Measurements from ENCODE around the gene CXCR2.
"Not testable (repeated sequence)": the region's sequence is repeated elsewhere in the genome, so short reads cannot be mapped to it uniquely, and the experiment has no call there.

CXCR2 gene

DNA sequence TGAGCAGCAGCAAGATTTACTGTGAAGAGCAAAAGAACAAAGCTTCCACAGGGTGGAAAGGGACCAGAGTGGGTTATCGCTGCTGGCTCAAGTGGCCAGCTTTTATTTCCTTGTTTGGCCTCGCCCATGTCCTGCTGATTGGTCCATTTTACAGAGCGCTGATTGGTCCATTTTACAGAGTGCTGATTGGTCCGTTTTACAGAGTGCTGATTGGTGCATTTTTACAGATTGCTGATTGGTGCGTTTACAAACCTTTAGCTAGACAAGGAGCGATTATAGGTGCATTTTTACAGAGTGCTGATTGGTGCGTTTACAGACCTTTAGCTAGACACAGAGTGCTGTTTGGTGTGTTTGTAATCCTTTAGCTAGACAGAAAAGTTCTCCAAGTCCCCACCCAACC, 17.0 kb upstream of the CXCR2 start:
- not testable (repeated sequence) for H2AFZ ChIP-seq (ENCODE audit: low read depth, low read length); H3K36me3 ChIP-seq (ENCODE audit: insufficient read depth, low read length); H3K4me3 ChIP-seq (ENCODE audit: low read length); H3K27me3 ChIP-seq (ENCODE audit: insufficient read depth, low read length); H3K4me1 ChIP-seq (ENCODE audit: insufficient read depth, low read length); H3K9me3 ChIP-seq (ENCODE audit: low read length)

- not testable (repeated sequence) for H3K4me1 ChIP-seq (ENCODE audit: insufficient read depth, low read length); H3K4me3 ChIP-seq (ENCODE audit: low read length); H2AFZ ChIP-seq (ENCODE audit: low read depth, low read length); H3K36me3 ChIP-seq (ENCODE audit: insufficient read depth, low read length); H3K27me3 ChIP-seq (ENCODE audit: insufficient read depth, low read length); H3K9me3 ChIP-seq (ENCODE audit: low read length)
Observed at GRCh38 chr2:218121789-218122188, 4.0 kb upstream of the CXCR2 start.

DNA sequence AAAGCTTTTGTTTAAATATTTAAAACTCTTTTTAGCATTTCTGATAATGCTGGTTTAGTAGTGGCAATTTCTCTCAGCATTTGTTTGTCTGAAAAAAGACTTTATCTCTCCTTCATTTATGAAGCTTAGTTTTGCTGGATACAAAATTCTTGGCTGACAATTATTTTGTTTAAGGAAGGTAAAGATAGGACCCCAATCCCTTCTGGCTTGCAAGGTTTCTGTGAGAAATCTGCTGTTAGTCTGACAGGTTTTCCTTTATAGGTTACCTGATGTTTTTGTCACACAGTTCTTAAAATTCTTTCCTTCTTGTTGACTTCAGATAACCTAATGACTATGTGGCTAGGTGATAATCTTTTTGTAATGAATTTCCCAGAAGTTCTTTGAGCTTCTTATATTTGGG, 3.5 kb upstream of the CXCR2 start:
- H3K9me3 ChIP-seq (ENCODE audit: low read length); H3K4me1 ChIP-seq (ENCODE audit: insufficient read depth, low read length); H3K36me3 ChIP-seq (ENCODE audit: insufficient read depth, low read length); H3K4me3 ChIP-seq (ENCODE audit: low read length); H3K27me3 ChIP-seq (ENCODE audit: insufficient read depth, low read length); H2AFZ ChIP-seq (ENCODE audit: low read depth, low read length): not testable (repeated sequence)

GRCh38 chr2:218123986-218124385, 1.8 kb upstream of the CXCR2 start:
- Histone ChIP-seq H3K4me1 (ENCODE audit: insufficient read depth, low read length) (no peaks in the 10 kb centered on the region), H2AFZ (ENCODE audit: low read depth, low read length) (no peak overlapping the region), H3K9me3 (ENCODE audit: low read length) (no peaks in the 10 kb centered on the region)

DNA sequence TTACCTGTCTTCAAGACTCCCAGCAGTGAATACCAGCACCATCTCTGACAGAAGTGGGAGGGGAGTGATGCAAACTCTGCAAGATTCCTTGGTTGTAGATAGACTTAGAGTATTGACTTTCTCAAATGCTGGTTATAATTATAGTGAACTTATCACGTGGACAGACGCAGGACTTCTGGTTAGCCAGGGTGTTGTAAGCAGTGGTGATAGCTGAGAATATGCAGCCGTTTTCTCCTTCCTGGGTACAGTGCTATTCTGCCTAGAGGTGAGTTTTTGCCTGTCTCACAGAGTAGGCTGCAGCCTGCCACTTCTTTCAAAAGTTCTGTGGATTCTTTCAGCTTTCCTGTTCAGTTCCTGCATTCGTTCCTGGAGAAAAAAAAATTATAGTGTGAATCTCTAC, 733 bp upstream of the CXCR2 start:
- no peak overlapping the region for H2AFZ ChIP-seq (ENCODE audit: low read depth, low read length)
- no peaks in the 10 kb centered on the region for H3K36me3 ChIP-seq (ENCODE audit: insufficient read depth, low read length)
- no peaks in the 10 kb centered on the region for H3K9me3 ChIP-seq (ENCODE audit: low read length)
- no peaks in the 10 kb centered on the region for H3K27me3 ChIP-seq (ENCODE audit: insufficient read depth, low read length)
- no peak overlapping the region for H3K4me3 ChIP-seq (ENCODE audit: low read length)
- no peaks in the 10 kb centered on the region for H3K4me1 ChIP-seq (ENCODE audit: insufficient read depth, low read length)

More at GRCh38 chr2:218123986-218124385, 1.8 kb upstream of the CXCR2 start:
- Histone ChIP-seq H3K36me3 (ENCODE audit: insufficient read depth, low read length) (no peaks in the 10 kb centered on the region), H3K4me3 (ENCODE audit: low read length) (no peak overlapping the region), H3K27me3 (ENCODE audit: insufficient read depth, low read length) (no peaks in the 10 kb centered on the region)

DNA sequence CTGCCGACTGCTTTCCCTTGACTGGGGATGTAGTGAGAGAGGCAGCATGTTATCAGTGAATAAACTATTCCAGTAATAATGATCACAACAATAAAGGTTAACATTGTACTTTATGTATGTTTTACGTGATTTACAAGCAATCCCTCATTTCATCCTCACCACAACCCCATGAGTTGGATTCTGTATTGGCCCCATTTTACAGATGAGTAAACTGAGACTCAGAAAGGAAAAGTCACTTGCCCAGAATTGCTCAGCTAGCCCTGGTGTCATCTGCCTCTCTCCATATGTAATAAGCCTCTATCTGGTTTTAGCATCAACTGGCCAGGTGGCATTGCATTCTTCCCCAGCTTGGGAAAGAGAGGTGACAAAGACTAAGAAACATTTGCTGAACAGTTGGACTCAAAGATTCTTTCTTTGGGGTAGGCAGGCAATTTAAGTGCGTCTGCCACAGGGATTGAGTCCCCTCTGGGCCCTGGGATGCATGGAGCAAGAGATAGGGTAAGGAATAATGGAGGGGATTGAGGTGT, 2.2 kb downstream of the CXCR2 start:
- H3K4me3 ChIP-seq (ENCODE audit: low read length) = no peak overlapping the region
- no peaks in the 10 kb centered on the region for H3K36me3 ChIP-seq (ENCODE audit: insufficient read depth, low read length)
- no peak overlapping the region for H2AFZ ChIP-seq (ENCODE audit: low read depth, low read length)
- H3K27me3 ChIP-seq (ENCODE audit: insufficient read depth, low read length) = no peaks in the 10 kb centered on the region
- H3K9me3 ChIP-seq (ENCODE audit: low read length) = no peaks in the 10 kb centered on the region
- H3K4me1 ChIP-seq (ENCODE audit: insufficient read depth, low read length) = no peaks in the 10 kb centered on the region

DNA sequence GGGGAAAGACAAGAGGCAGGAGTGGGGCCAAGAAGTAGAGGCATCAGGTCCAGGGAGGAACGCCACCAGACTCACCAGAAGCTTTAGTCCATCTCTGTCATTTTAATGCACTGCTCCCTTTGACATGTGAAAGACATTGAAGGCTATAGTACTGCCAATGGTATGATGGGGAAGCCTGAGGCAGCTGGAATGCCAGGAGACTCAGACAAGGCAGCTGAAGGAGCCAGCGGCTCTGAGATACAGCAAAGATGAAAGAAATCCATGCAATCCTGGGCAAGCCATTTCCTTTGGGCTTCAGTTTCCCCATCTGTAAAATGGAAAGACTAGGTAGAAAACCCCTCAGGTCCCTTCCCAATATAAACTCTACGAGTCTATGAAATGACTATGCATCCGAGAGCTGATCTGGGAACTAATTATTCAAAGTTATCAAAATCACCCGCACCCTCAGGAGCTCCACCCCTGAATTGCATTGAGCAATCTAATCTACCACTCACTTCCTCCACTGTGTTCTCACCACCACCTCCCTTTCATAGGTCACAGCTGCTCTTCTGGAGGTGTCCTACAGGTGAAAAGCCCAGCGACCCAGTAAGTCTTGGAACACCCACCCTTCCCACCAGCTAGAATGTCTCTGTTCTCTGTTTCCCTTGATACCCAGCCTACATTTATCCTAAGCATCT, 3.1 kb downstream of the CXCR2 start:
- Histone ChIP-seq H3K4me3 (ENCODE audit: low read length) (no peak overlapping the region), H2AFZ (ENCODE audit: low read depth, low read length) (no peak overlapping the region), H3K36me3 (ENCODE audit: insufficient read depth, low read length) (no peaks in the 10 kb centered on the region), H3K27me3 (ENCODE audit: insufficient read depth, low read length) (no peaks in the 10 kb centered on the region), H3K9me3 (ENCODE audit: low read length) (no peaks in the 10 kb centered on the region), H3K4me1 (ENCODE audit: insufficient read depth, low read length) (no peaks in the 10 kb centered on the region)

DNA sequence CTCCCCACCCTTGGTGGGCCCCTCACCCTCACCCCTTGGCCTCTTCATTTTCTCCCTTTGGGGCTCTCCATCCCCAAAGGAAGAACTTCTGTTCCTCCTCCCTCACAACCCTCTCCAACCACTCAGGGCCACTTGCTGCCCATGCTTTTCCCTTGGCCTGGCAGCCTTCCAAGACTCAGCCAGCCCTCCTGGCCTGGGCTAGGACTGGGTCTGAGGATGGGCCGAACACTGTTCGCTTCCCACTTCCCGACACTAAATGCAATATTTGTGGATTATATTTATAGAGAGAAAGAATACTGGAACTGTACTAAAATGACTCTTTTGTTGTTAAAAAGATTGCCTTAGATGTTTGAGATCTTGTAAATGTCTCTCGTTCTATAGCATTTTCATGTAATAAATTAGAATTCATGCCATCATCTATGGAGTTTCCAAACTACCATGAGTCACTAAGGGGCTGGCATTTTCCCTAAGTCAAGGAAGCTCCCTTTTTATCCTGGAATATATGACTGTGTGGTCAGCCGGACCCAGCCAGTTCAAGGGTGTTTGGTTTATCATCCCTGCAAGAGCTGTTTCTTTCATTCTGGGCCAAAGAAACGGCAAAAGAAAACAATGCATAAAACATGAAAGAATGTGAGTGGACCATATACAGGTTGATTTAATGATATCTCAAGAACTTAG, 3.8 kb downstream of the CXCR2 start:
- H2AFZ ChIP-seq (ENCODE audit: low read depth, low read length) = no peak overlapping the region
- no peaks in the 10 kb centered on the region for H3K4me1 ChIP-seq (ENCODE audit: insufficient read depth, low read length)
- H3K36me3 ChIP-seq (ENCODE audit: insufficient read depth, low read length) = no peaks in the 10 kb centered on the region
- no peaks in the 10 kb centered on the region for H3K9me3 ChIP-seq (ENCODE audit: low read length)
- no peak overlapping the region for H3K4me3 ChIP-seq (ENCODE audit: low read length)
- no peaks in the 10 kb centered on the region for H3K27me3 ChIP-seq (ENCODE audit: insufficient read depth, low read length)

- peaks cover 3% of the 10 kb centered on the region for H3K27me3 ChIP-seq (ENCODE audit: insufficient read depth, low read length)
- H3K36me3 ChIP-seq (ENCODE audit: insufficient read depth, low read length) = no peaks in the 10 kb centered on the region
- no peak overlapping the region for H3K4me3 ChIP-seq (ENCODE audit: low read length)
- H3K4me1 ChIP-seq (ENCODE audit: insufficient read depth, low read length) = no peaks in the 10 kb centered on the region
- no peaks in the 10 kb centered on the region for H3K9me3 ChIP-seq (ENCODE audit: low read length)
- no peak overlapping the region for H2AFZ ChIP-seq (ENCODE audit: low read depth, low read length)
Observed at GRCh38 chr2:218130377-218130776, 4.5 kb downstream of the CXCR2 start.

- Histone ChIP-seq H3K27me3 (ENCODE audit: insufficient read depth, low read length) (peaks cover 3% of the 10 kb centered on the region), H3K9me3 (ENCODE audit: low read length) (no peaks in the 10 kb centered on the region), H3K4me3 (ENCODE audit: low read length) (no peak overlapping the region), H3K4me1 (ENCODE audit: insufficient read depth, low read length) (no peaks in the 10 kb centered on the region), H2AFZ (ENCODE audit: low read depth, low read length) (no peak overlapping the region), H3K36me3 (ENCODE audit: insufficient read depth, low read length) (no peaks in the 10 kb centered on the region)
Observed at GRCh38 chr2:218130822-218131221, 5.0 kb downstream of the CXCR2 start.

DNA sequence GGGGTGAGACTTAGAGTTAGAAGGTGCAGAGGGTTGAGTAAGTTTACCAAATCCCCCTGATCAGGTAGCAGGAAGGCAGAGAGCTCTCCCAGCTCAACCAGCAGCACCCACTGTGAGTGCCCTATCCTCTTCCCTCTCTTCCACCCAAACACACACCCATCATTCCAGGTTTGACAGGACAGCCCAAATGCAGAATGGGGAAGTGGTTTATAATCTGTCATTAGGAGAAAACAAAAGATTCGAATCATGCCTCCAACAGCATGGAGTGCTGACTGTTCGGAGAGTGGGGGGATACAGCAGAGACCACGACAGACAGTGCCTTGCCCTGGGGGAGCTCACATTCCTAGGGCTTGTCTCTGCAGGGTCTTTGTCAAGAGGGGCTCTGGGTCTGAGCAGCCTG, 11.7 kb downstream of the CXCR2 start:
- no peaks in the 10 kb centered on the region for H3K36me3 ChIP-seq (ENCODE audit: insufficient read depth, low read length)
- H3K9me3 ChIP-seq (ENCODE audit: low read length) = no peaks in the 10 kb centered on the region
- H2AFZ ChIP-seq (ENCODE audit: low read depth, low read length) = no peak overlapping the region
- H3K27me3 ChIP-seq (ENCODE audit: insufficient read depth, low read length) = peaks cover 9% of the 10 kb centered on the region
- H3K4me3 ChIP-seq (ENCODE audit: low read length) = no peak overlapping the region
- H3K4me1 ChIP-seq (ENCODE audit: insufficient read depth, low read length) = no peaks in the 10 kb centered on the region

- Histone ChIP-seq H3K4me3 (ENCODE audit: low read length) (no peak overlapping the region), H3K27me3 (ENCODE audit: insufficient read depth, low read length) (peaks cover 9% of the 10 kb centered on the region), H3K36me3 (ENCODE audit: insufficient read depth, low read length) (no peaks in the 10 kb centered on the region)
Observed at GRCh38 chr2:218138047-218138446, 12.2 kb downstream of the CXCR2 start.

GRCh38 chr2:218145124-218145523, 19.3 kb downstream of the CXCR2 start:
- Histone ChIP-seq H3K4me3 (ENCODE audit: low read length) (no peak overlapping the region), H3K36me3 (ENCODE audit: insufficient read depth, low read length) (no peaks in the 10 kb centered on the region), H3K9me3 (ENCODE audit: low read length) (no peaks in the 10 kb centered on the region), H2AFZ (ENCODE audit: low read depth, low read length) (no peak overlapping the region), H3K27me3 (ENCODE audit: insufficient read depth, low read length) (peaks cover 2% of the 10 kb centered on the region), H3K4me1 (ENCODE audit: insufficient read depth, low read length) (no peaks in the 10 kb centered on the region)

More at GRCh38 chr2:218138047-218138446, 12.2 kb downstream of the CXCR2 start:
- H2AFZ ChIP-seq (ENCODE audit: low read depth, low read length) = no peak overlapping the region
- no peaks in the 10 kb centered on the region for H3K4me1 ChIP-seq (ENCODE audit: insufficient read depth, low read length)
- no peaks in the 10 kb centered on the region for H3K9me3 ChIP-seq (ENCODE audit: low read length)
